HG02884 (cell line): Measurements from ENCODE around the gene CDH15.
"Not testable (repeated sequence)": the region's sequence is repeated elsewhere in the genome, so short reads cannot be mapped to it uniquely, and the experiment has no call there.

ENCODE experiments used
- ATAC-seq: cut with Tn5 transposase; IDR thresholded peaks from one replicate; pipeline ENCODE4 v1.9.1; 2021; ENCODE audit warnings: mild to moderate bottlenecking, moderate library complexity; ENCODE audit not compliant: unreplicated experiment

CDH15 gene

GRCh38 chr16:89172171-89172527, 601 bp downstream of the CDH15 start:
- no peak for ATAC-seq

- no peak for ATAC-seq
Measured at GRCh38 chr16:89172528-89173173, 1.1 kb downstream of the CDH15 start.

- no peak for ATAC-seq
Measured at GRCh38 chr16:89173174-89173921, 1.8 kb downstream of the CDH15 start.

- no peak for ATAC-seq
Measured at GRCh38 chr16:89174055-89174827, 2.7 kb downstream of the CDH15 start.

GRCh38 chr16:89174877-89175276, 3.3 kb downstream of the CDH15 start:
- no peak for ATAC-seq

- no peak for ATAC-seq
Measured at GRCh38 chr16:89175280-89176146, 4.0 kb downstream of the CDH15 start.

- no peak for ATAC-seq
Measured at GRCh38 chr16:89176147-89176690, 4.7 kb downstream of the CDH15 start.

- no peak for ATAC-seq
Measured at GRCh38 chr16:89176717-89177116, 5.2 kb downstream of the CDH15 start.

- ATAC-seq: no peak
Measured at GRCh38 chr16:89177501-89177900, 6.0 kb downstream of the CDH15 start.

- no peak for ATAC-seq
Measured at GRCh38 chr16:89178453-89179147, 7.1 kb downstream of the CDH15 start.

GRCh38 chr16:89179148-89179484, 7.6 kb downstream of the CDH15 start:
- no peak for ATAC-seq

GRCh38 chr16:89179656-89180315, 8.2 kb downstream of the CDH15 start:
- no peak for ATAC-seq

- ATAC-seq: no peak
Measured at GRCh38 chr16:89183463-89183862, 11.9 kb downstream of the CDH15 start.

GRCh38 chr16:89183975-89184676, 12.6 kb downstream of the CDH15 start:
- ATAC-seq: no peak

- ATAC-seq: no peak
Measured at GRCh38 chr16:89184677-89184932, 13.1 kb downstream of the CDH15 start.

GRCh38 chr16:89184933-89185794, 13.6 kb downstream of the CDH15 start:
- ATAC-seq: no peak

GRCh38 chr16:89185887-89186592, 14.5 kb downstream of the CDH15 start:
- ATAC-seq: not testable (repeated sequence)

- not testable (repeated sequence) for ATAC-seq
Measured at GRCh38 chr16:89186593-89187031, 15.1 kb downstream of the CDH15 start.
